CD4-positive, alpha-beta T cell (primary cell): Measurements from ENCODE around the gene DDX43. TPM values are rescaled to one million over a fixed set of nuclear protein-coding genes. Genes with fewer than 3 reads are reported as not detected.
A peak's percentile ranks its signal among the peaks of the same experiment; 100 is the strongest.

Source experiments
- ATAC-seq: fragments of 200-7000 bp; cut with Tn5 transposase; one replicate; pipeline ENCODE4 v1.10.0; 2022; ENCODE audit warnings: mild to moderate bottlenecking; ENCODE audit not compliant: poor library complexity
- CTCF ChIA-PET: fragments of 350-600 bp; sonication (Branson Sonifier 250); formaldehyde crosslinking; loops from one replicate; lab custom pipeline; 2021; ENCODE audit warnings: antibody characterized with exemption, inconsistent platforms; lab: Charles Lee
- POLR2A ChIA-PET: fragments of 350-600 bp; sonication (Branson Sonifier 250); formaldehyde crosslinking; loops from one replicate; lab custom pipeline; 2021; ENCODE audit warnings: antibody characterized with exemption, inconsistent platforms; lab: Charles Lee
- DNase-seq, 14 experiments: peaks; one replicate each; pipeline ENCODE4 v3.0.0-alpha.2; 2013 to 2020; ENCODE audit warnings: mixed read lengths in 2 of 14
- H3K27ac ChIP-seq, 2 donors: one replicate each; pipeline versions ENCODE4 v1.5.1 to v1.7.0; 2013; ENCODE audit warnings: low read length in 2 of 2, low read depth in 1 of 2, mild to moderate bottlenecking in 1 of 2
- H3K27me3 ChIP-seq, 2 experiments: 1 replicate in 1 of 2; 2 replicates in 1 of 2; pipeline versions ENCODE4 v1.6.1 to v1.7.0; 2013; ENCODE audit warnings: low read length in 2 of 2, control low read depth in 1 of 2, mild to moderate bottlenecking in 1 of 2, moderate library complexity in 1 of 2; ENCODE audit not compliant: insufficient read depth in 2 of 2, control insufficient read depth in 1 of 2
- H3K36me3 ChIP-seq: one replicate; pipeline ENCODE4 v1.6.1; 2013; ENCODE audit warnings: low read length, control low read depth; ENCODE audit not compliant: insufficient read depth
- H3K4me1 ChIP-seq: one replicate; pipeline ENCODE4 v1.6.1; 2013; ENCODE audit warnings: low read length, control low read depth; ENCODE audit not compliant: insufficient read depth
- H3K4me3 ChIP-seq: one replicate; pipeline ENCODE4 v1.5.1; 2013; ENCODE audit warnings: mild to moderate bottlenecking, low read length, moderate library complexity
- H3K9me3 ChIP-seq, 2 experiments: 1 replicate in 1 of 2; 2 replicates in 1 of 2; pipeline versions ENCODE4 v1.6.1 to v1.7.0; 2013; ENCODE audit warnings: low read length in 2 of 2, mild to moderate bottlenecking in 2 of 2, control low read depth in 1 of 2, moderate library complexity in 1 of 2; ENCODE audit not compliant: control insufficient read depth in 1 of 2, insufficient read depth in 1 of 2
- H3K27ac Mint-ChIP-seq: one replicate; pipeline ENCODE4 v1.8.0; 2020; ENCODE audit warnings: mixed read lengths
- H3K27me3 Mint-ChIP-seq: one replicate; pipeline ENCODE4 v1.8.0; 2021; ENCODE audit warnings: mixed read lengths
- H3K36me3 Mint-ChIP-seq: one replicate; pipeline ENCODE4 v1.8.0; 2021; ENCODE audit warnings: low read depth, mixed read lengths
- H3K4me1 Mint-ChIP-seq: one replicate; pipeline ENCODE4 v1.8.0; 2021; ENCODE audit warnings: low read depth, mixed read lengths
- H3K4me3 Mint-ChIP-seq: one replicate; pipeline ENCODE4 v1.8.0; 2020; ENCODE audit warnings: mild to moderate bottlenecking, mixed read lengths
- H3K9me3 Mint-ChIP-seq: one replicate; pipeline ENCODE4 v1.8.0; 2020; ENCODE audit warnings: mixed read lengths
- CTCF ChIP-seq: fragments of 200-600 bp; IDR thresholded peaks from one replicate; pipeline ENCODE4 v1.8.0; 2022; ENCODE audit warnings: antibody characterized with exemption, mild to moderate bottlenecking
- intact Hi-C, 2 experiments: fragments of 100-400 bp; cut with DNase I in 1 of 2; cut with micrococcal nuclease in 1 of 2; formaldehyde crosslinking; loops; one replicate each; pipeline versions ENCODE4 v1.15.1 to v1.9.0; 2023 to 2025; cut with DNase I, micrococcal nuclease
- total RNA-seq, 174 experiments: library from RNA in 2 of 174; stranded (reverse) in 2 of 174; gene quantifications; one replicate each; pipeline ENCODE4 v1.2.3 and lab custom pipeline; 2021 to 2026

DDX43 gene
- total RNA-seq, 2 experiments from 2014 or later: 2.2 to 2.5 TPM

GRCh38 chr6:73418081-73418741, 23.6 kb downstream of the DDX43 start:
- peaks cover 5% of the 10 kb centered on the region for H3K36me3 ChIP-seq
- no peak overlapping the region for H3K27ac ChIP-seq
- ATAC-seq: no peak
- Mint-ChIP-seq H3K27ac (peak overlapping the region; percentile 29), H3K9me3 (no peaks in the 10 kb centered on the region), H3K36me3 (peaks cover 19% of the 10 kb centered on the region), H3K4me3 (no peak overlapping the region), H3K27me3 (no peaks in the 10 kb centered on the region), H3K4me1 (peaks cover 20% of the 10 kb centered on the region)
- intact Hi-C loops: no loop called here
- no peak overlapping the region for H3K4me3 ChIP-seq
- TF ChIP-seq CTCF: no peak
- H3K4me1 ChIP-seq: peaks cover 19% of the 10 kb centered on the region
- POLR2A ChIA-PET: no interaction called here
- CTCF ChIA-PET: no interaction called here
- no peaks in the 10 kb centered on the region for H3K9me3 ChIP-seq
- peak in 1 of 14 experiments; percentile 18 for DNase-seq
- H3K27me3 ChIP-seq: no peaks in the 10 kb centered on the region

DNA sequence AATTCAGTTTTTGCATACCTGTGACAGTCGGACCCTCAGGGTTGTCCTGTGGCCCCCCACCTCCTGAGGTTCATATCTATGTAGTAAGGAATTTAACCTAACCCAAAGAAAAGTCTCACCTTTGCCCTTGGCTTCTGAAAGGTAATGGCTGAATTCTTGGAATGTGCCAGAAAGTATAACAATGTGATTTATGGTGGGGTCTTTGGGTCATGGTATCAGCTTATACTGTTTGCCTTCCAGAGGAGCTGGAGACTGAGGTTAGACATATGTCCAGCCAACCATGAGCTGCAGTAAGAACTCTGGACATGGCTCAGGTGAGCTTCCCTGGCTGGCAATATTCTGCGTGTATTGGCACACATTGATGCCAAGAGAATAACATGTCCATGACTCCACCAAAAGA, 26.9 kb downstream of the DDX43 start:
- Histone ChIP-seq H3K4me3 (no peak overlapping the region), H3K27ac (peak overlapping the region in 1 of 2 donors; percentile 82)
- H3K4me3 Mint-ChIP-seq: no peak overlapping the region

DNA sequence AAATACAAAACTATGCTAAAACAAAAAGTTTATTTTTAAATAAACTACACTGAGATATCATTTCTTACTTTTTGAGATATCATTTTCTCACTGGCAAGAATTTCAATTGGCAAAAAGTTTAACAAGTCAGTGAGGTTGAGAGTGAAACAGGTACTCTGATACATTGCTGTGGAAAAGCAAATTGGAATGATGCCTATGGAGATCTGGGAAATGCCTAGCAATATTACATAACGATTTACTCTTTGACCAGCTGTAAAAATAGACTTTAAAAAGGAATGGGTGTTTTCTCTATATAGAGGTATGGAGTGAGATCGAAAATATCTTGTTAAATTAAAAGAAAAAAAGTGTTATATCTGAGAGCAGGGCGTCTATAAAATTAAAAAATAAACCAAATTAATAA, 40.6 kb downstream of the DDX43 start:
- no peak for DNase-seq
- ChIA-PET POLR2A (interaction anchor here (0.9 kb wide), 1 partner anchor 26 kb away, joined by 3 read pairs; the partner anchor contains the start of gene MTO1), CTCF (no interaction called here)
- intact Hi-C loops: no loop called here
- no peaks in the 10 kb centered on the region for H3K27me3 Mint-ChIP-seq
- no peak for ATAC-seq
- Histone ChIP-seq H3K4me3 (no peak overlapping the region), H3K9me3 (no peaks in the 10 kb centered on the region), H3K27me3 (no peaks in the 10 kb centered on the region), H3K36me3 (peaks cover 72% of the 10 kb centered on the region), H3K4me1 (peaks cover 7% of the 10 kb centered on the region), H3K27ac (no peak overlapping the region)
- H3K4me1 Mint-ChIP-seq: peaks cover 4% of the 10 kb centered on the region
- H3K27ac Mint-ChIP-seq: no peak overlapping the region
- no peak for TF ChIP-seq CTCF
- H3K9me3 Mint-ChIP-seq: no peaks in the 10 kb centered on the region
- H3K36me3 Mint-ChIP-seq: peaks cover 57% of the 10 kb centered on the region
- no peak overlapping the region for H3K4me3 Mint-ChIP-seq

More for the DNA sequence above, 26.9 kb downstream of the DDX43 start:
- Mint-ChIP-seq H3K36me3 (peaks cover 29% of the 10 kb centered on the region), H3K4me1 (peaks cover 21% of the 10 kb centered on the region), H3K27me3 (no peaks in the 10 kb centered on the region), H3K9me3 (no peaks in the 10 kb centered on the region), H3K27ac (peak overlapping the region; percentile 98)
- DNase-seq (peak in 1 of 14 experiments; percentile 5), ATAC-seq (no peak)
- no peaks in the 10 kb centered on the region for H3K27me3 ChIP-seq
- CTCF ChIA-PET: no interaction called here
- peaks cover 13% of the 10 kb centered on the region for H3K36me3 ChIP-seq
- no peaks in the 10 kb centered on the region for H3K9me3 ChIP-seq
- TF ChIP-seq CTCF: no peak
- intact Hi-C loops: no loop called here
- H3K4me1 ChIP-seq: peaks cover 22% of the 10 kb centered on the region
- POLR2A ChIA-PET: interaction anchor here (1.5 to 1.9 kb wide), 4 partner anchors 27 to 40 kb away, joined by 6 to 13 read pairs (median 8); partner anchors contain the start of genes DDX43 and MTO1
